Mammary epithelial cell (primary cell): ENCODE results near the gene ZC3H7A.

Experiments used
- CTCF ChIP-seq, 2 donors: IDR thresholded peaks in 1 of 2; conservative IDR thresholded peaks in 1 of 2; 2 replicates each; pipeline ENCODE4 v1.5.1; 2011 to 2012; ENCODE audit warnings: inconsistent platforms in 2 of 2, low read length in 2 of 2, mild to moderate bottlenecking in 2 of 2, control low read depth in 1 of 2, low read depth in 1 of 2; ENCODE audit not compliant: insufficient read depth in 1 of 2; ENCODE audit errors: extremely low read depth in 1 of 2
- EZH2 ChIP-seq: IDR thresholded peaks from 2 replicates; pipeline ENCODE4 v1.6.1; 2012; ENCODE audit warnings: low read length, inconsistent platforms, borderline replicate concordance

GRCh38 chr16:11707679-11708197 is 89.3 kb downstream of the ZC3H7A start:
- no peak for TF ChIP-seq CTCF (conservative IDR thresholded peaks at IDR 0.05 in 1 of 2, IDR thresholded peaks at IDR 0.05 in 1 of 2; ENCODE audit: extremely low read depth in 1 of 2, insufficient read depth in 1 of 2, low read depth in 1 of 2, low read length in 2 of 2)
- no peak for TF ChIP-seq EZH2
